H1 (cell line): Measurements from ENCODE around the gene FBH1. TPM values are rescaled to one million over a fixed set of nuclear protein-coding genes. Genes with fewer than 3 reads are reported as not detected.

Experiments
- CTCF ChIA-PET: fragments of 300-600 bp; sonication (Branson Sonifier 250); formaldehyde crosslinking; loops from one replicate; lab custom pipeline; 2021; ENCODE audit not compliant: partially characterized antibody; lab: Charles Lee
- POLR2A ChIA-PET: fragments of 300-600 bp; sonication (Branson Sonifier 250); formaldehyde crosslinking; loops from one replicate; lab custom pipeline; 2021; ENCODE audit warnings: inconsistent platforms; ENCODE audit not compliant: partially characterized antibody; lab: Charles Lee
- DNase-seq, 2 experiments: peaks; one replicate each; pipeline versions ENCODE4 v3.0.0 to v3.0.0-alpha.2; 2010 to 2022; ENCODE audit warnings: low spot score in 2 of 2, low read depth in 1 of 2, mixed read lengths in 1 of 2
- FAIRE-seq: peaks from 2 replicates; lab custom pipeline; 2011; peaks lifted over from hg19 to GRCh38; lab: Jason Lieb, UNC
- H2AFZ ChIP-seq: 2 replicates; pipeline ENCODE4 v1.8.1; 2012; ENCODE audit warnings: low read length, inconsistent platforms
- H2AK5ac ChIP-seq: 2 replicates; pipeline ENCODE4 v1.6.1; 2013; ENCODE audit warnings: low read depth, low read length
- H2BK120ac ChIP-seq: replicated peaks from 2 replicates; pipeline ENCODE3; 2013; ENCODE audit warnings: low read depth, low read length, inconsistent platforms
- H2BK12ac ChIP-seq: 2 replicates; pipeline ENCODE4 v1.6.1; 2013; ENCODE audit warnings: low read depth, low read length
- H2BK15ac ChIP-seq: 2 replicates; pipeline ENCODE4 v1.6.1; 2013; ENCODE audit warnings: low read length
- H2BK20ac ChIP-seq: 2 replicates; pipeline ENCODE4 v1.6.1; 2013; ENCODE audit warnings: low read length
- H2BK5ac ChIP-seq: 2 replicates; pipeline ENCODE4 v1.6.1; 2013; ENCODE audit warnings: low read depth, low read length
- H3K14ac ChIP-seq: 2 replicates; pipeline ENCODE4 v1.6.1; 2013; ENCODE audit warnings: inconsistent platforms; ENCODE audit not compliant: insufficient read length
- H3K18ac ChIP-seq: 2 replicates; pipeline ENCODE4 v1.6.1; 2013; ENCODE audit warnings: low read length; ENCODE audit errors: extremely low read depth
- H3K23ac ChIP-seq: 2 replicates; pipeline ENCODE4 v1.6.1; 2013; ENCODE audit warnings: inconsistent platforms; ENCODE audit not compliant: insufficient read length
- H3K23me2 ChIP-seq: 2 replicates; pipeline ENCODE4 v1.6.1; 2013; ENCODE audit warnings: low read depth, low read length
- H3K27ac ChIP-seq: 2 replicates; pipeline ENCODE4 v1.6.1; 2011; ENCODE audit warnings: low read depth, low read length, inconsistent platforms
- H3K27me3 ChIP-seq, 4 experiments: replicated peaks in 1 of 4; 1 replicate in 1 of 4; 2 replicates in 3 of 4; pipeline versions ENCODE4 v1.6.1 to v1.8.1; 2011 to 2013; ENCODE audit warnings: low read length in 3 of 4, mild to moderate bottlenecking in 3 of 4, inconsistent platforms in 2 of 4, mixed read lengths in 2 of 4, moderate library complexity in 1 of 4; ENCODE audit not compliant: control insufficient read depth in 3 of 4, insufficient read depth in 3 of 4; ENCODE audit errors: extremely low read depth in 1 of 4
- H3K36me3 ChIP-seq, 4 experiments: 2 replicates each; pipeline versions ENCODE4 v1.6.1 to v1.8.1; 2011 to 2013; ENCODE audit warnings: mild to moderate bottlenecking in 4 of 4, low read length in 3 of 4, moderate library complexity in 2 of 4, control low read depth in 1 of 4, inconsistent platforms in 1 of 4; ENCODE audit not compliant: insufficient read depth in 4 of 4, control insufficient read depth in 2 of 4
- H3K4ac ChIP-seq: replicated peaks from 2 replicates; pipeline ENCODE3; 2013; ENCODE audit warnings: low read length, low read depth, mixed read lengths, inconsistent platforms; ENCODE audit not compliant: insufficient read length
- H3K4me1 ChIP-seq, 4 experiments: replicated peaks in 1 of 4; 1 replicate in 1 of 4; 2 replicates in 3 of 4; pipeline versions ENCODE4 v1.6.1 to v1.8.1; 2011 to 2013; ENCODE audit warnings: low read length in 3 of 4, inconsistent platforms in 2 of 4, mixed read lengths in 1 of 4; ENCODE audit not compliant: insufficient read depth in 4 of 4, control insufficient read depth in 3 of 4
- H3K4me2 ChIP-seq, 2 experiments: 2 replicates each; pipeline versions ENCODE4 v1.6.1 to v1.8.1; 2011 to 2013; ENCODE audit warnings: low read depth in 2 of 2, low read length in 2 of 2, control low read depth in 1 of 2, inconsistent platforms in 1 of 2, mild to moderate bottlenecking in 1 of 2; ENCODE audit not compliant: insufficient read depth in 1 of 2
- H3K4me3 ChIP-seq, 4 experiments: fragments of 200-600, 300-600 bp in 1 of 4; sonication (generic), shearing (Covaris generic), sonication (Bioruptor Twin) in 1 of 4; 2 replicates each; pipeline versions ENCODE4 v1.5.1 to v1.8.1; 2011 to 2016; ENCODE audit warnings: low read length in 4 of 4, low read depth in 3 of 4, control low read depth in 2 of 4, inconsistent platforms in 2 of 4, mild to moderate bottlenecking in 2 of 4, mixed read lengths in 1 of 4, moderate library complexity in 1 of 4; ENCODE audit not compliant: insufficient read depth in 2 of 4; ENCODE audit errors: extremely low read depth in 1 of 4
- H3K56ac ChIP-seq: replicated peaks from 2 replicates; pipeline ENCODE3; 2013; ENCODE audit warnings: low read depth, mild to moderate bottlenecking, mixed read lengths, low read length, inconsistent platforms; ENCODE audit not compliant: insufficient read length
- H3K79me1 ChIP-seq: 2 replicates; pipeline ENCODE4 v1.6.1; 2013; ENCODE audit warnings: low read depth, low read length, control low read depth
- H3K79me2 ChIP-seq, 2 experiments: 2 replicates each; pipeline versions ENCODE4 v1.6.1 to v1.8.1; 2012 to 2013; ENCODE audit warnings: low read length in 2 of 2, mild to moderate bottlenecking in 2 of 2, inconsistent platforms in 1 of 2; ENCODE audit not compliant: insufficient read depth in 2 of 2, control insufficient read depth in 1 of 2
- H3K9ac ChIP-seq, 4 experiments: replicated peaks in 1 of 4; 1 replicate in 1 of 4; 2 replicates in 3 of 4; pipeline versions ENCODE4 v1.6.1 to v1.8.1; 2011 to 2013; ENCODE audit warnings: low read depth in 3 of 4, low read length in 3 of 4, control low read depth in 2 of 4, mild to moderate bottlenecking in 2 of 4, moderate library complexity in 2 of 4, inconsistent platforms in 1 of 4; ENCODE audit errors: extremely low read depth in 1 of 4
- H3K9me3 ChIP-seq, 2 experiments: 2 replicates each; pipeline versions ENCODE4 v1.6.1 to v1.8.1; 2012 to 2013; ENCODE audit warnings: mild to moderate bottlenecking in 2 of 2, moderate library complexity in 2 of 2, control low read depth in 1 of 2, inconsistent platforms in 1 of 2, low read depth in 1 of 2, low read length in 1 of 2, mixed read lengths in 1 of 2; ENCODE audit not compliant: insufficient read depth in 2 of 2
- H4K20me1 ChIP-seq, 2 experiments: replicated peaks in 1 of 2; 2 replicates each; pipeline versions ENCODE3 to v1.8.1; 2011 to 2013; ENCODE audit warnings: inconsistent platforms in 2 of 2, low read length in 2 of 2, mild to moderate bottlenecking in 1 of 2; ENCODE audit not compliant: insufficient read depth in 2 of 2, control insufficient read depth in 1 of 2
- H4K5ac ChIP-seq: 2 replicates; pipeline ENCODE4 v1.6.1; 2013; ENCODE audit warnings: low read length, low read depth, mixed read lengths, inconsistent platforms; ENCODE audit not compliant: insufficient read length
- H4K8ac ChIP-seq: 2 replicates; pipeline ENCODE4 v1.8.0; 2013; ENCODE audit warnings: mild to moderate bottlenecking, moderate library complexity, low read length, inconsistent platforms; ENCODE audit not compliant: insufficient read depth; ENCODE audit errors: extremely low read depth
- H4K91ac ChIP-seq: replicated peaks from 2 replicates; pipeline ENCODE3; 2013; ENCODE audit warnings: low read length, mixed read lengths, inconsistent platforms; ENCODE audit not compliant: insufficient read length
- BACH1 ChIP-seq: IDR thresholded peaks from 2 replicates; pipeline ENCODE4 v1.6.1; 2012; ENCODE audit warnings: low read length, improper control_type of control experiment
- CBX8 ChIP-seq: fragments of 300-800, 300-1000 bp; sonication (generic); IDR thresholded peaks from 2 replicates; pipeline ENCODE4 v1.7.1; 2016; ENCODE audit warnings: low read depth, low read length, borderline replicate concordance
- CHD2 ChIP-seq: IDR thresholded peaks from 2 replicates; pipeline ENCODE4 v1.6.1; 2012; ENCODE audit warnings: low read length, improper control_type of control experiment
- EGR1 ChIP-seq: IDR thresholded peaks from 2 replicates; pipeline ENCODE4 v1.6.1; 2011; ENCODE audit warnings: low read depth, low read length, borderline replicate concordance
- HDAC2 ChIP-seq, 2 experiments: fragments of 300-600 bp in 1 of 2; sonication (generic) in 1 of 2; IDR thresholded peaks; 2 replicates each; pipeline ENCODE4 v1.6.1; 2011 to 2012; ENCODE audit warnings: low read depth in 2 of 2, low read length in 2 of 2, mild to moderate bottlenecking in 2 of 2, moderate library complexity in 2 of 2, borderline replicate concordance in 1 of 2, inconsistent platforms in 1 of 2
- HDAC6 ChIP-seq: IDR thresholded peaks from one replicate; pipeline ENCODE4 v1.7.1; 2012; ENCODE audit warnings: low read depth, mild to moderate bottlenecking, inconsistent platforms, low read length, moderate library complexity
- MAFK ChIP-seq: IDR thresholded peaks from 2 replicates; pipeline ENCODE4 v1.6.1; 2012; ENCODE audit warnings: low read depth, mild to moderate bottlenecking, improper control_type of control experiment, low read length
- RXRA ChIP-seq: IDR thresholded peaks from 2 replicates; pipeline ENCODE4 v1.6.1; 2011; ENCODE audit warnings: low read depth, mild to moderate bottlenecking, low read length, moderate library complexity; ENCODE audit not compliant: insufficient read depth
- SIRT6 ChIP-seq: IDR thresholded peaks from one replicate; pipeline ENCODE4 v1.7.1; 2012; ENCODE audit warnings: low read length, inconsistent platforms
- WGBS, 2 experiments: shearing (Covaris generic) in 1 of 2; methylation state at CpG; one replicate each; pipeline versions ENCODE4 v1.1.6 to v1.1.7; 2013 to 2015; ENCODE audit warnings: low lambda C conversion rate in 2 of 2, mixed read lengths in 2 of 2, inconsistent platforms in 1 of 2, low coverage in 1 of 2, missing lambda C conversion rate in 1 of 2; ENCODE audit not compliant: insufficient replicate concordance in 2 of 2, insufficient coverage in 1 of 2, insufficient read length in 1 of 2; ENCODE audit errors: extremely low coverage in 1 of 2, missing lambda C conversion rate in 1 of 2; 5-methylcytosine and 5-hydroxymethylcytosine counted together
- polyA plus RNA-seq, 7 experiments: library from polyadenylated mRNA; depleted of rRNA in 3 of 7; stranded (reverse) in 5 of 7; unstranded in 2 of 7; fragments of >200 nt in 5 of 7; fragments of 200-250 nt in 2 of 7; gene quantifications; 1 replicate in 5 of 7; 2 replicates in 1 of 7; 4 replicates in 1 of 7; pipeline versions ENCODE4 v1.2.1 to v1.2.3, GENCODE V29; 2011 to 2013; ENCODE audit warnings: missing spikeins in 2 of 7, mixed read lengths in 2 of 7
- total RNA-seq: library from RNA; stranded (reverse); fragmentation: NEBNext Ultra II Directional; extraction: Animal tissue kit (Norgen Biotek cat#: 25700); gene quantifications from 2 replicates; pipeline ENCODE4 v1.2.1, GENCODE V29; 2021
- TF ChIP-seq, protein P1 (sequence below): IDR thresholded peaks from 2 replicates; pipeline ENCODE4 v1.6.1; 2011; ENCODE audit warnings: low read length, improper control_type of control experiment
- TF ChIP-seq, protein P2 (sequence below): IDR thresholded peaks from 2 replicates; pipeline ENCODE4 v1.6.1; 2012; ENCODE audit warnings: low read length, inconsistent platforms

The FBH1 gene
- total and polyA plus RNA-seq, 2 of the 8 experiments (the other 6 are each of a cell fraction or from before 2014, with no cell fraction given) = 31.1 to 51.8 TPM

DNA sequence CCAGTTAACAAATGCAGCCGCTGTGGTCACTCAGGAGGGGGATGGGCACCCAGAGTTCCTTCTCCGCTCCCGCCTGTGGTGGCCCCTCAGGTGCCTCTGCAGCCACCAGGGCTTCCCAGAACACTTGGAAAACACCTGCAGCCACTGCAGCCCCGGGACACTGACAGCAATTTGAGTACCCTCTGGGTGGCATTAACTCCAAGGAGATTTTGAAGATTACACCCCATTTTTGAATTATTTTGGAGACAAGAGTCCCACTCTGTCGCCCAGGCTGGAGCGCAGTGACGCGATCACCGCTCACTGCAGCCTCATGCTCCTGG, 55.1 kb downstream of the FBH1 start:
- TF ChIP-seq CBX8 (no peak), RXRA (no peak), MAFK (no peak), SIRT6 (no peak), CHD2 (no peak), HDAC6 (no peak), EGR1 (no peak), BACH1 (no peak), HDAC2 (IDR thresholded peaks at IDR 0.05; ENCODE audit: borderline replicate concordance in 1 of 2, low read depth in 2 of 2, low read length in 2 of 2) (no peak)
- TF ChIP-seq, protein P1, sequence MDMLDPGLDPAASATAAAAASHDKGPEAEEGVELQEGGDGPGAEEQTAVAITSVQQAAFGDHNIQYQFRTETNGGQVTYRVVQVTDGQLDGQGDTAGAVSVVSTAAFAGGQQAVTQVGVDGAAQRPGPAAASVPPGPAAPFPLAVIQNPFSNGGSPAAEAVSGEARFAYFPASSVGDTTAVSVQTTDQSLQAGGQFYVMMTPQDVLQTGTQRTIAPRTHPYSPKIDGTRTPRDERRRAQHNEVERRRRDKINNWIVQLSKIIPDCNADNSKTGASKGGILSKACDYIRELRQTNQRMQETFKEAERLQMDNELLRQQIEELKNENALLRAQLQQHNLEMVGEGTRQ = no peak
- TF ChIP-seq, protein P2, sequence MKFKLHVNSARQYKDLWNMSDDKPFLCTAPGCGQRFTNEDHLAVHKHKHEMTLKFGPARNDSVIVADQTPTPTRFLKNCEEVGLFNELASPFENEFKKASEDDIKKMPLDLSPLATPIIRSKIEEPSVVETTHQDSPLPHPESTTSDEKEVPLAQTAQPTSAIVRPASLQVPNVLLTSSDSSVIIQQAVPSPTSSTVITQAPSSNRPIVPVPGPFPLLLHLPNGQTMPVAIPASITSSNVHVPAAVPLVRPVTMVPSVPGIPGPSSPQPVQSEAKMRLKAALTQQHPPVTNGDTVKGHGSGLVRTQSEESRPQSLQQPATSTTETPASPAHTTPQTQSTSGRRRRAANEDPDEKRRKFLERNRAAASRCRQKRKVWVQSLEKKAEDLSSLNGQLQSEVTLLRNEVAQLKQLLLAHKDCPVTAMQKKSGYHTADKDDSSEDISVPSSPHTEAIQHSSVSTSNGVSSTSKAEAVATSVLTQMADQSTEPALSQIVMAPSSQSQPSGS = no peak
- H3K36me3 ChIP-seq = no peaks in the 10 kb centered on the region
- no peak overlapping the region for H3K18ac ChIP-seq
- H2BK5ac ChIP-seq = no peak overlapping the region
- no peak overlapping the region for H3K14ac ChIP-seq
- H3K27ac ChIP-seq = no peak overlapping the region
- H3K4me1 ChIP-seq = peaks cover 0 to 14% (median 7%) of the 10 kb centered on the region in 4 experiments; a peak in 6 of 7 replicates
- H3K79me2 ChIP-seq = no peaks in the 10 kb centered on the region
- no peaks in the 10 kb centered on the region for H4K20me1 ChIP-seq
- H2BK120ac ChIP-seq = no peak overlapping the region
- H3K27me3 ChIP-seq = no peaks in the 10 kb centered on the region
- no peak for FAIRE-seq
- H3K4me2 ChIP-seq = no peak overlapping the region
- H2BK15ac ChIP-seq = no peak overlapping the region
- no peak overlapping the region for H4K5ac ChIP-seq
- no peak overlapping the region for H3K4me3 ChIP-seq
- no peak overlapping the region for H2BK12ac ChIP-seq
- CTCF ChIA-PET = interaction anchor here (1.2 to 1.6 kb wide), 2 partner anchors 138 to 142 kb away, joined by 3 read pairs; no protein-coding TSS in a partner anchor
- H4K8ac ChIP-seq = no peak overlapping the region
- no peak overlapping the region for H3K4ac ChIP-seq
- no peak overlapping the region for H2AK5ac ChIP-seq
- no peak for DNase-seq
- H2BK20ac ChIP-seq = no peak overlapping the region
- H3K56ac ChIP-seq = no peak overlapping the region
- H4K91ac ChIP-seq = no peak overlapping the region
- H3K9me3 ChIP-seq = no peaks in the 10 kb centered on the region
- 0 out of 2 replicates have a peak overlapping the region, but pooled peaks have one; percentile 46 for H2AFZ ChIP-seq
- H3K9ac ChIP-seq = no peak overlapping the region
- 82% methylated on average over 9 of the region's 9 CpGs; no CpG with 5 or more reads in 1 of the 2 experiments for WGBS, 2 experiments
- POLR2A ChIA-PET = no interaction called here
- no peak overlapping the region for H3K23ac ChIP-seq
- no peaks in the 10 kb centered on the region for H3K79me1 ChIP-seq
- H3K23me2 ChIP-seq = no peaks in the 10 kb centered on the region; the same call in 1 of the 2 replicates
